ENCODE results near the gene SLC25A38. TPM values are rescaled to one million over a fixed set of nuclear protein-coding genes. Genes with fewer than 3 reads are reported as not detected.

Gene SLC25A38
- total and polyA plus RNA-seq, 9 of the 15 experiments (the other 6 are each of a cell fraction or from before 2014, with no cell fraction given) = 13.5 to 51.1 (median 30.6) TPM

- TF ChIP-seq POLR3A (IDR thresholded peaks at IDR 0.05; ENCODE audit: borderline replicate concordance, extremely low read depth, insufficient read depth, insufficient read length) = no peak
- TF ChIP-seq E2F3 (CRISPR knock-in tag; IDR thresholded peaks at IDR 0.05) = no peak
- TF ChIP-seq BCL6 (CRISPR knock-in tag; IDR thresholded peaks at IDR 0.05) = no peak
- no peak for TF ChIP-seq ZNF24 (IDR thresholded peaks at IDR 0.05)
- 0 out of 2 replicates have a peak, but pooled peaks have one; percentile 26 for TF ChIP-seq ZNF445 (CRISPR knock-in tag; IDR thresholded peaks at IDR 0.05; ENCODE audit: low read depth)
- no peak for TF ChIP-seq ZNF699 (CRISPR knock-in tag; IDR thresholded peaks at IDR 0.05; ENCODE audit: insufficient replicate concordance)
- no peak for TF ChIP-seq MCM3 (IDR thresholded peaks at IDR 0.05)
- peak; percentile 29; the same call in 1 of the 2 replicates for TF ChIP-seq ERF (CRISPR knock-in tag; IDR thresholded peaks at IDR 0.05)
- peak; percentile 46 for TF ChIP-seq ILF3 (IDR thresholded peaks at IDR 0.05; ENCODE audit: borderline replicate concordance)
- TF ChIP-seq, protein P1, sequence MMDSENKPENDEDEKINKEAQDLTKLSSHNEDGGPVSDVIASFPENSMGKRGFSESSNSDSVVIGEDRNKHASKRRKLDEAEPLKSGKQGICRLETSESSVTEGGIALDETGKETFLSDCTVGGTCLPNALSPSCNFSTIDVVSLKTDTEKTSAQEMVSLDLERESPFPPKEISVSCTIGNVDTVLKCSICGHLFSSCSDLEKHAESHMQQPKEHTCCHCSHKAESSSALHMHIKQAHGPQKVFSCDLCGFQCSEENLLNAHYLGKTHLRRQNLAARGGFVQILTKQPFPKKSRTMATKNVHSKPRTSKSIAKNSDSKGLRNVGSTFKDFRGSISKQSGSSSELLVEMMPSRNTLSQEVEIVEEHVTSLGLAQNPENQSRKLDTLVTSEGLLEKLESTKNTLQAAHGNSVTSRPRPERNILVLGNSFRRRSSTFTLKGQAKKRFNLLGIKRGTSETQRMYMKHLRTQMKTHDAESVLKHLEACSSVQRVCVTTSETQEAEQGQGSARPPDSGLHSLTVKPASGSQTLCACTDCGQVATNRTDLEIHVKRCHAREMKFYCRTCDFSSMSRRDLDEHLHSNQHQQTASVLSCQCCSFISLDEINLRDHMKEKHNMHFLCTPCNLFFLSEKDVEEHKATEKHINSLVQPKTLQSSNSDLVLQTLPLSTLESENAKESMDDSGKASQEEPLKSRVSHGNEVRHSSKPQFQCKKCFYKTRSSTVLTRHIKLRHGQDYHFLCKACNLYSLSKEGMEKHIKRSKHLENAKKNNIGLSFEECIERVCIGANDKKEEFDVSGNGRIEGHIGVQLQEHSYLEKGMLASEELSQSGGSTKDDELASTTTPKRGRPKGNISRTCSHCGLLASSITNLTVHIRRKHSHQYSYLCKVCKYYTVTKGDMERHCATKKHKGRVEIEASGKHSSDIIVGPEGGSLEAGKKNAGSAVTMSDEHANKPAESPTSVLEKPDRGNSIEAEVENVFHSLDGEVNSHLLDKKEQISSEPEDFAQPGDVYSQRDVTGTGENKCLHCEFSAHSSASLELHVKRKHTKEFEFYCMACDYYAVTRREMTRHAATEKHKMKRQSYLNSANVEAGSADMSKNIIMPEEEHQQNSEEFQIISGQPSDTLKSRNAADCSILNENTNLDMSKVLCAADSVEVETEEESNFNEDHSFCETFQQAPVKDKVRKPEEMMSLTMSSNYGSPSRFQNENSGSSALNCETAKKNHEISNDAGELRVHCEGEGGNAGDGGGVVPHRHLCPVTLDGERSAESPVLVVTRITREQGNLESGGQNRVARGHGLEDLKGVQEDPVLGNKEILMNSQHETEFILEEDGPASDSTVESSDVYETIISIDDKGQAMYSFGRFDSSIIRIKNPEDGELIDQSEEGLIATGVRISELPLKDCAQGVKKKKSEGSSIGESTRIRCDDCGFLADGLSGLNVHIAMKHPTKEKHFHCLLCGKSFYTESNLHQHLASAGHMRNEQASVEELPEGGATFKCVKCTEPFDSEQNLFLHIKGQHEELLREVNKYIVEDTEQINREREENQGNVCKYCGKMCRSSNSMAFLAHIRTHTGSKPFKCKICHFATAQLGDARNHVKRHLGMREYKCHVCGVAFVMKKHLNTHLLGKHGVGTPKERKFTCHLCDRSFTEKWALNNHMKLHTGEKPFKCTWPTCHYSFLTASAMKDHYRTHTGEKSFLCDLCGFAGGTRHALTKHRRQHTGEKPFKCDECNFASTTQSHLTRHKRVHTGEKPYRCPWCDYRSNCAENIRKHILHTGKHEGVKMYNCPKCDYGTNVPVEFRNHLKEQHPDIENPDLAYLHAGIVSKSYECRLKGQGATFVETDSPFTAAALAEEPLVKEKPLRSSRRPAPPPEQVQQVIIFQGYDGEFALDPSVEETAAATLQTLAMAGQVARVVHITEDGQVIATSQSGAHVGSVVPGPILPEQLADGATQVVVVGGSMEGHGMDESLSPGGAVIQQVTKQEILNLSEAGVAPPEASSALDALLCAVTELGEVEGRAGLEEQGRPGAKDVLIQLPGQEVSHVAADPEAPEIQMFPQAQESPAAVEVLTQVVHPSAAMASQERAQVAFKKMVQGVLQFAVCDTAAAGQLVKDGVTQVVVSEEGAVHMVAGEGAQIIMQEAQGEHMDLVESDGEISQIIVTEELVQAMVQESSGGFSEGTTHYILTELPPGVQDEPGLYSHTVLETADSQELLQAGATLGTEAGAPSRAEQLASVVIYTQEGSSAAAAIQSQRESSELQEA (IDR thresholded peaks at IDR 0.05; ENCODE audit: low read depth) = no peak
- peak; percentile 78 for TF ChIP-seq SUPT5H (IDR thresholded peaks at IDR 0.05)
- TF ChIP-seq KAT2B (IDR thresholded peaks at IDR 0.05; ENCODE audit: low read depth, low read length) = no peak
- no peak for TF ChIP-seq BRCA1 (IDR thresholded peaks at IDR 0.05)
- TF ChIP-seq BRCA1 (CRISPR knock-in tag; IDR thresholded peaks at IDR 0.05) = no peak
- TF ChIP-seq THRAP3 (IDR thresholded peaks at IDR 0.05; ENCODE audit: borderline replicate concordance) = 0 out of 2 replicates have a peak, but pooled peaks have one; percentile 49
- TF ChIP-seq IRF1 (CRISPR knock-in tag; IDR thresholded peaks at IDR 0.05; ENCODE audit: borderline replicate concordance) = 0 out of 2 replicates have a peak, but pooled peaks have one; percentile 50
Observed at GRCh38 chr3:39413691-39414420, 30.7 kb downstream of the SLC25A38 start (continued).

All from K562 (cell line).